Stimulated activated naive CD8-positive, alpha-beta T cell treated with anti-CD3 and anti-CD28 coated beads, Interleukin-15, Interleukin-2, amounts not matched to agents 100 ng/mL and 50 ng/mL, for 24 hours (primary cell): ENCODE measurements around the gene PLEKHG4B.
"Not testable (repeated sequence)": the region's sequence is repeated elsewhere in the genome, so short reads cannot be mapped to it uniquely, and the experiment has no call there.

Experiments
- H3K27ac Mint-ChIP-seq: one replicate; pipeline ENCODE4 v1.8.0; 2021; ENCODE audit warnings: mild to moderate bottlenecking, mixed read lengths
- H3K27me3 Mint-ChIP-seq: one replicate; pipeline ENCODE4 v1.8.0; 2021; ENCODE audit warnings: mixed read lengths
- H3K36me3 Mint-ChIP-seq: one replicate; pipeline ENCODE4 v1.8.0; 2021; ENCODE audit warnings: low read depth, mixed read lengths
- H3K4me1 Mint-ChIP-seq: one replicate; pipeline ENCODE4 v1.8.0; 2021; ENCODE audit warnings: low read depth, mixed read lengths
- H3K4me3 Mint-ChIP-seq: one replicate; pipeline ENCODE4 v1.8.0; 2021; ENCODE audit warnings: mild to moderate bottlenecking, mixed read lengths
- H3K9me3 Mint-ChIP-seq: one replicate; pipeline ENCODE4 v1.8.0; 2021; ENCODE audit warnings: mixed read lengths

PLEKHG4B gene

GRCh38 chr5:204001-204400 lies 112.0 kb downstream of the PLEKHG4B start:
- Mint-ChIP-seq H3K4me3 (no peak overlapping the region), H3K27me3 (no peaks in the 10 kb centered on the region), H3K9me3 (no peaks in the 10 kb centered on the region), H3K36me3 (peaks cover 38% of the 10 kb centered on the region), H3K27ac (no peak overlapping the region), H3K4me1 (peaks cover 8% of the 10 kb centered on the region)

GRCh38 chr5:204462-204861 lies 112.5 kb downstream of the PLEKHG4B start:
- no peak overlapping the region for H3K27ac Mint-ChIP-seq
- no peaks in the 10 kb centered on the region for H3K27me3 Mint-ChIP-seq
- no peaks in the 10 kb centered on the region for H3K9me3 Mint-ChIP-seq
- peaks cover 9% of the 10 kb centered on the region for H3K4me1 Mint-ChIP-seq
- H3K36me3 Mint-ChIP-seq, result peaks cover 38% of the 10 kb centered on the region
- no peak overlapping the region for H3K4me3 Mint-ChIP-seq

- no peak overlapping the region for H3K27ac Mint-ChIP-seq
- peaks cover 38% of the 10 kb centered on the region for H3K36me3 Mint-ChIP-seq
- H3K4me3 Mint-ChIP-seq, result no peak overlapping the region
- no peaks in the 10 kb centered on the region for H3K9me3 Mint-ChIP-seq
- peaks cover 16% of the 10 kb centered on the region for H3K4me1 Mint-ChIP-seq
- H3K27me3 Mint-ChIP-seq, result no peaks in the 10 kb centered on the region
Measured at GRCh38 chr5:204966-205670, 113.2 kb downstream of the PLEKHG4B start.

- Mint-ChIP-seq H3K36me3 (peaks cover 38% of the 10 kb centered on the region), H3K27me3 (no peaks in the 10 kb centered on the region), H3K4me1 (peaks cover 15% of the 10 kb centered on the region), H3K9me3 (no peaks in the 10 kb centered on the region), H3K27ac (no peak overlapping the region), H3K4me3 (no peak overlapping the region)
Measured at GRCh38 chr5:206406-206805, 114.4 kb downstream of the PLEKHG4B start.

GRCh38 chr5:206927-207536 lies 115.1 kb downstream of the PLEKHG4B start:
- peak overlapping the region; percentile 34 for H3K27ac Mint-ChIP-seq
- H3K4me1 Mint-ChIP-seq, result peaks cover 14% of the 10 kb centered on the region
- no peaks in the 10 kb centered on the region for H3K27me3 Mint-ChIP-seq
- no peaks in the 10 kb centered on the region for H3K9me3 Mint-ChIP-seq
- peaks cover 38% of the 10 kb centered on the region for H3K36me3 Mint-ChIP-seq
- no peak overlapping the region for H3K4me3 Mint-ChIP-seq

GRCh38 chr5:207599-207998 lies 115.6 kb downstream of the PLEKHG4B start:
- no peak overlapping the region for H3K27ac Mint-ChIP-seq
- no peak overlapping the region for H3K4me3 Mint-ChIP-seq
- H3K36me3 Mint-ChIP-seq, result peaks cover 38% of the 10 kb centered on the region
- H3K27me3 Mint-ChIP-seq, result no peaks in the 10 kb centered on the region
- peaks cover 14% of the 10 kb centered on the region for H3K4me1 Mint-ChIP-seq
- no peaks in the 10 kb centered on the region for H3K9me3 Mint-ChIP-seq

GRCh38 chr5:208449-209114 lies 116.6 kb downstream of the PLEKHG4B start:
- H3K9me3 Mint-ChIP-seq, result no peaks in the 10 kb centered on the region
- H3K27me3 Mint-ChIP-seq, result no peaks in the 10 kb centered on the region
- no peak overlapping the region for H3K4me3 Mint-ChIP-seq
- H3K4me1 Mint-ChIP-seq, result peaks cover 16% of the 10 kb centered on the region
- no peak overlapping the region for H3K27ac Mint-ChIP-seq
- H3K36me3 Mint-ChIP-seq, result peaks cover 36% of the 10 kb centered on the region

- H3K4me3 Mint-ChIP-seq, result peak overlapping the region; percentile 28
- no peaks in the 10 kb centered on the region for H3K27me3 Mint-ChIP-seq
- peaks cover 44% of the 10 kb centered on the region for H3K4me1 Mint-ChIP-seq
- H3K9me3 Mint-ChIP-seq, result no peaks in the 10 kb centered on the region
- peak overlapping the region; percentile 96 for H3K27ac Mint-ChIP-seq
- H3K36me3 Mint-ChIP-seq, result peaks cover 20% of the 10 kb centered on the region
Measured at GRCh38 chr5:213803-214395, 121.9 kb downstream of the PLEKHG4B start.

GRCh38 chr5:215256-215655 lies 123.3 kb downstream of the PLEKHG4B start:
- not testable (repeated sequence) for H3K27me3 Mint-ChIP-seq, H3K9me3 Mint-ChIP-seq
- Mint-ChIP-seq H3K27ac (peak overlapping the region; percentile 96), H3K4me3 (peak overlapping the region; percentile 75), H3K36me3 (peaks cover 23% of the 10 kb centered on the region), H3K4me1 (peaks cover 44% of the 10 kb centered on the region)

GRCh38 chr5:216076-216475 lies 124.1 kb downstream of the PLEKHG4B start:
- peak overlapping the region; percentile 75 for H3K4me3 Mint-ChIP-seq
- H3K36me3 Mint-ChIP-seq, result peaks cover 26% of the 10 kb centered on the region
- not testable (repeated sequence) for H3K27me3 Mint-ChIP-seq, H3K9me3 Mint-ChIP-seq
- H3K4me1 Mint-ChIP-seq, result peaks cover 49% of the 10 kb centered on the region
- peak overlapping the region; percentile 96 for H3K27ac Mint-ChIP-seq

- H3K4me3 Mint-ChIP-seq, result peak within 1 kb of the TSS; percentile 93
- peak within 1 kb of the TSS; percentile 82 for H3K27ac Mint-ChIP-seq
- H3K4me1 Mint-ChIP-seq, result peaks cover 65% of the 10 kb centered on the region
- not testable (repeated sequence) for H3K9me3 Mint-ChIP-seq, H3K27me3 Mint-ChIP-seq
- peaks cover 33% of the 10 kb centered on the region for H3K36me3 Mint-ChIP-seq
Measured at GRCh38 chr5:217494-218456, 125.8 kb downstream of the PLEKHG4B start, which contains the start of the genes CCDC127 and SDHA. Gene CCDC127, minus strand, starts transcription at chr5:218153. Its CDS starts 1,304 bp downstream, at chr5:216849. Gene SDHA, plus strand, starts transcription at chr5:218320. Its CDS starts 36 bp downstream, at chr5:218356.

- Mint-ChIP-seq H3K27ac (peak overlapping the region; percentile 82), H3K4me1 (peaks cover 72% of the 10 kb centered on the region), H3K9me3 (no peaks in the 10 kb centered on the region), H3K36me3 (peaks cover 39% of the 10 kb centered on the region), H3K27me3 (no peaks in the 10 kb centered on the region), H3K4me3 (peak overlapping the region; percentile 93)
Measured at GRCh38 chr5:218457-219291, 126.7 kb downstream of the PLEKHG4B start.

GRCh38 chr5:219460-219863 lies 127.5 kb downstream of the PLEKHG4B start:
- Mint-ChIP-seq H3K27me3 (no peaks in the 10 kb centered on the region), H3K9me3 (no peaks in the 10 kb centered on the region), H3K27ac (peak overlapping the region; percentile 82), H3K4me3 (peak overlapping the region; percentile 93), H3K36me3 (peaks cover 33% of the 10 kb centered on the region), H3K4me1 (peaks cover 68% of the 10 kb centered on the region)
